Activated T-helper 1 cell treated with anti-CD3 and anti-CD28 coated beads, Interleukin-12 subunit alpha, Interleukin-12 subunit beta, Interleukin-2, Interleukin-4 antibody, amounts not matched to agents 30 ng/mL and 10 ng/mL and 1 ng/mL, durations not matched to agents 14 hours and 24 hours and 36 hours (primary cell): Measurements from ENCODE around the gene HDAC7. TPM values are rescaled to one million over a fixed set of nuclear protein-coding genes. Genes with fewer than 3 reads are reported as not detected.
A peak's percentile ranks its signal among the peaks of the same experiment; 100 is the strongest.

Source experiments
- DNase-seq: peaks from one replicate; pipeline ENCODE4 v3.0.0; 2021; ENCODE audit warnings: low spot score
- H3K27ac Mint-ChIP-seq: one replicate; pipeline ENCODE4 v1.8.0; 2021; ENCODE audit warnings: mild to moderate bottlenecking, mixed read lengths
- H3K27me3 Mint-ChIP-seq: one replicate; pipeline ENCODE4 v1.8.0; 2022; ENCODE audit warnings: mild to moderate bottlenecking, moderate library complexity, mixed read lengths; ENCODE audit not compliant: insufficient read depth
- H3K36me3 Mint-ChIP-seq: one replicate; pipeline ENCODE4 v1.8.0; 2021; ENCODE audit warnings: low read depth, mixed read lengths
- H3K4me1 Mint-ChIP-seq: one replicate; pipeline ENCODE4 v1.8.0; 2021; ENCODE audit warnings: low read depth, mixed read lengths
- H3K4me3 Mint-ChIP-seq: one replicate; pipeline ENCODE4 v1.8.0; 2021; ENCODE audit warnings: mild to moderate bottlenecking, moderate library complexity, mixed read lengths
- H3K9me3 Mint-ChIP-seq: one replicate; pipeline ENCODE4 v1.8.0; 2021; ENCODE audit warnings: mixed read lengths
- intact Hi-C: fragments of 100-400 bp; cut with micrococcal nuclease; formaldehyde crosslinking; loops from one replicate; pipeline ENCODE4 v1.15.1; 2024
- total RNA-seq: library from RNA; stranded (reverse); gene quantifications from 2 replicates; pipeline ENCODE4 v1.2.3, GENCODE V29; 2022

Gene HDAC7
- total RNA-seq, 1 donor from 2014 or later: 466 TPM

- intact Hi-C loops: loop anchor here (1.0 to 2.0 kb wide), 3 partner anchors 17 to 35 kb away; partner anchors contain the start of gene HDAC7
- H3K36me3 Mint-ChIP-seq: peaks cover 60% of the 10 kb centered on the region
- H3K27ac Mint-ChIP-seq: peak overlapping the region; percentile 98
- DNase-seq: no peak
- H3K4me1 Mint-ChIP-seq: peaks cover 75% of the 10 kb centered on the region
- no peaks in the 10 kb centered on the region for H3K9me3 Mint-ChIP-seq
- H3K4me3 Mint-ChIP-seq: peak overlapping the region; percentile 78
- H3K27me3 Mint-ChIP-seq: no peaks in the 10 kb centered on the region
Observed at GRCh38 chr12:47801904-47802246, 17.8 kb downstream of the HDAC7 start.

- DNase-seq: no peak
- Mint-ChIP-seq H3K4me3 (peak overlapping the region; percentile 78), H3K4me1 (peaks cover 70% of the 10 kb centered on the region), H3K36me3 (peaks cover 60% of the 10 kb centered on the region), H3K27me3 (no peaks in the 10 kb centered on the region), H3K27ac (peak overlapping the region; percentile 98), H3K9me3 (no peaks in the 10 kb centered on the region)
- intact Hi-C loops: no loop called here
Observed at GRCh38 chr12:47801170-47801903, 18.4 kb downstream of the HDAC7 start.

GRCh38 chr12:47800582-47800981, 19.1 kb downstream of the HDAC7 start:
- no peaks in the 10 kb centered on the region for H3K27me3 Mint-ChIP-seq
- intact Hi-C loops: no loop called here
- no peak for DNase-seq
- H3K27ac Mint-ChIP-seq: peak overlapping the region; percentile 92
- peaks cover 62% of the 10 kb centered on the region for H3K4me1 Mint-ChIP-seq
- no peaks in the 10 kb centered on the region for H3K9me3 Mint-ChIP-seq
- peaks cover 55% of the 10 kb centered on the region for H3K36me3 Mint-ChIP-seq
- H3K4me3 Mint-ChIP-seq: peak overlapping the region; percentile 37

GRCh38 chr12:47799357-47799955, 20.2 kb downstream of the HDAC7 start:
- intact Hi-C loops: no loop called here

GRCh38 chr12:47798382-47798948, 21.2 kb downstream of the HDAC7 start:
- no peak for DNase-seq
- intact Hi-C loops: no loop called here
- no peaks in the 10 kb centered on the region for H3K9me3 Mint-ChIP-seq
- H3K27me3 Mint-ChIP-seq: no peaks in the 10 kb centered on the region
- H3K4me1 Mint-ChIP-seq: peaks cover 41% of the 10 kb centered on the region
- H3K4me3 Mint-ChIP-seq: no peak overlapping the region
- peak overlapping the region; percentile 68 for H3K27ac Mint-ChIP-seq
- peaks cover 46% of the 10 kb centered on the region for H3K36me3 Mint-ChIP-seq

More at GRCh38 chr12:47799357-47799955, 20.2 kb downstream of the HDAC7 start:
- peaks cover 51% of the 10 kb centered on the region for H3K4me1 Mint-ChIP-seq
- DNase-seq: no peak
- H3K27me3 Mint-ChIP-seq: no peaks in the 10 kb centered on the region
- no peaks in the 10 kb centered on the region for H3K9me3 Mint-ChIP-seq
- peaks cover 49% of the 10 kb centered on the region for H3K36me3 Mint-ChIP-seq
- no peak overlapping the region for H3K4me3 Mint-ChIP-seq
- H3K27ac Mint-ChIP-seq: peak overlapping the region; percentile 70

GRCh38 chr12:47797441-47797840, 22.3 kb downstream of the HDAC7 start:
- Mint-ChIP-seq H3K9me3 (no peaks in the 10 kb centered on the region), H3K4me3 (no peak overlapping the region), H3K27me3 (no peaks in the 10 kb centered on the region), H3K36me3 (peaks cover 43% of the 10 kb centered on the region), H3K27ac (peak overlapping the region; percentile 65), H3K4me1 (peaks cover 33% of the 10 kb centered on the region)
- DNase-seq: no peak
- intact Hi-C loops: no loop called here

- DNase-seq: no peak
- intact Hi-C loops: no loop called here
- Mint-ChIP-seq H3K4me1 (peaks cover 21% of the 10 kb centered on the region), H3K27ac (no peak overlapping the region), H3K27me3 (no peaks in the 10 kb centered on the region), H3K4me3 (no peak overlapping the region), H3K36me3 (peaks cover 39% of the 10 kb centered on the region), H3K9me3 (no peaks in the 10 kb centered on the region)
Observed at GRCh38 chr12:47795814-47796411, 23.8 kb downstream of the HDAC7 start.

GRCh38 chr12:47795121-47795813, 24.4 kb downstream of the HDAC7 start:
- intact Hi-C loops: no loop called here
- DNase-seq: no peak
- Mint-ChIP-seq H3K4me1 (peaks cover 18% of the 10 kb centered on the region), H3K36me3 (peaks cover 44% of the 10 kb centered on the region), H3K27ac (no peak overlapping the region), H3K4me3 (no peak overlapping the region), H3K27me3 (no peaks in the 10 kb centered on the region), H3K9me3 (no peaks in the 10 kb centered on the region)

GRCh38 chr12:47794679-47795078, 25.0 kb downstream of the HDAC7 start:
- Mint-ChIP-seq H3K4me1 (peaks cover 13% of the 10 kb centered on the region), H3K9me3 (no peaks in the 10 kb centered on the region), H3K27ac (peak overlapping the region; percentile 52), H3K27me3 (no peaks in the 10 kb centered on the region), H3K36me3 (peaks cover 45% of the 10 kb centered on the region), H3K4me3 (no peak overlapping the region)
- intact Hi-C loops: no loop called here
- no peak for DNase-seq

- H3K27ac Mint-ChIP-seq: no peak overlapping the region
- H3K27me3 Mint-ChIP-seq: no peaks in the 10 kb centered on the region
- H3K9me3 Mint-ChIP-seq: no peaks in the 10 kb centered on the region
- peaks cover 8% of the 10 kb centered on the region for H3K4me1 Mint-ChIP-seq
- H3K4me3 Mint-ChIP-seq: no peak overlapping the region
- intact Hi-C loops: no loop called here
- no peak for DNase-seq
- peaks cover 52% of the 10 kb centered on the region for H3K36me3 Mint-ChIP-seq
Observed at GRCh38 chr12:47793015-47793681, 26.6 kb downstream of the HDAC7 start.

- no peaks in the 10 kb centered on the region for H3K27me3 Mint-ChIP-seq
- intact Hi-C loops: no loop called here
- H3K4me3 Mint-ChIP-seq: no peak overlapping the region
- peaks cover 19% of the 10 kb centered on the region for H3K4me1 Mint-ChIP-seq
- no peak for DNase-seq
- no peak overlapping the region for H3K27ac Mint-ChIP-seq
- peaks cover 56% of the 10 kb centered on the region for H3K36me3 Mint-ChIP-seq
- no peaks in the 10 kb centered on the region for H3K9me3 Mint-ChIP-seq
Observed at GRCh38 chr12:47791874-47792273, 27.8 kb downstream of the HDAC7 start.

- DNase-seq: no peak
- H3K4me1 Mint-ChIP-seq: peaks cover 19% of the 10 kb centered on the region
- no peak overlapping the region for H3K27ac Mint-ChIP-seq
- intact Hi-C loops: no loop called here
- H3K36me3 Mint-ChIP-seq: peaks cover 61% of the 10 kb centered on the region
- no peak overlapping the region for H3K4me3 Mint-ChIP-seq
- no peaks in the 10 kb centered on the region for H3K27me3 Mint-ChIP-seq
- H3K9me3 Mint-ChIP-seq: no peaks in the 10 kb centered on the region
Observed at GRCh38 chr12:47791351-47791746, 28.4 kb downstream of the HDAC7 start.
